HEK293 (cell line): ENCODE data around the gene NDUFB10.

Source experiments
- KLF1 ChIP-seq: fragments of 450-650 bp; formaldehyde crosslinking; IDR thresholded peaks from 2 replicates; pipeline ENCODE4 v1.5.1; 2016; ENCODE audit warnings: missing biosample characterization, missing genetic modification characterization
- KLF16 ChIP-seq: fragments of 450-650 bp; formaldehyde crosslinking; IDR thresholded peaks from 2 replicates; pipeline ENCODE4 v1.5.1; 2017; ENCODE audit warnings: missing biosample characterization, missing genetic modification characterization
- MZF1 ChIP-seq: fragments of 450-650 bp; formaldehyde crosslinking; IDR thresholded peaks from 2 replicates; pipeline ENCODE4 v1.5.1; 2017; ENCODE audit warnings: missing biosample characterization, missing genetic modification characterization, borderline replicate concordance
- OVOL3 ChIP-seq: fragments of 450-650 bp; formaldehyde crosslinking; IDR thresholded peaks from 2 replicates; pipeline ENCODE4 v1.5.1; 2016; ENCODE audit warnings: missing biosample characterization, missing genetic modification characterization
- PBX3 ChIP-seq: sonication (generic); formaldehyde crosslinking; IDR thresholded peaks from 2 replicates; pipeline ENCODE4 v1.8.1; 2022; ENCODE audit warnings: mild to moderate bottlenecking, moderate library complexity, missing genetic modification reagents
- PRDM10 ChIP-seq: fragments of 450-650 bp; formaldehyde crosslinking; IDR thresholded peaks from 2 replicates; pipeline ENCODE4 v1.5.1; 2016; ENCODE audit warnings: missing biosample characterization, missing genetic modification characterization
- REPIN1 ChIP-seq: fragments of 450-650 bp; formaldehyde crosslinking; IDR thresholded peaks from 2 replicates; pipeline ENCODE4 v1.5.1; 2017; ENCODE audit warnings: missing biosample characterization, missing genetic modification characterization, low read depth
- SCRT2 ChIP-seq: fragments of 450-650 bp; formaldehyde crosslinking; IDR thresholded peaks from 2 replicates; pipeline ENCODE4 v1.5.1; 2016; ENCODE audit warnings: missing biosample characterization, missing genetic modification characterization
- TCF7L2 ChIP-seq: IDR thresholded peaks from 2 replicates; pipeline ENCODE4 v1.6.1; 2011; ENCODE audit warnings: low read depth, mild to moderate bottlenecking, inconsistent platforms, low read length, moderate library complexity, borderline replicate concordance
- YY1 ChIP-seq: fragments of 450-650 bp; formaldehyde crosslinking; IDR thresholded peaks from 2 replicates; pipeline ENCODE4 v1.5.1; 2018; ENCODE audit warnings: missing biosample characterization, missing genetic modification characterization
- ZBTB10 ChIP-seq: fragments of 450-650 bp; formaldehyde crosslinking; IDR thresholded peaks from 2 replicates; pipeline ENCODE4 v1.5.1; 2016; ENCODE audit warnings: missing biosample characterization, missing genetic modification characterization
- ZEB2 ChIP-seq: fragments of 450-650 bp; formaldehyde crosslinking; IDR thresholded peaks from 2 replicates; pipeline ENCODE4 v1.5.1; 2016; ENCODE audit warnings: missing biosample characterization, missing genetic modification characterization
- ZNF114 ChIP-seq: fragments of 450-650 bp; formaldehyde crosslinking; IDR thresholded peaks from 2 replicates; pipeline ENCODE4 v1.5.0; 2017; ENCODE audit warnings: missing biosample characterization, missing genetic modification characterization
- ZNF157 ChIP-seq: fragments of 450-650 bp; formaldehyde crosslinking; IDR thresholded peaks from 2 replicates; pipeline ENCODE4 v1.5.1; 2016; ENCODE audit warnings: missing biosample characterization, missing genetic modification characterization
- ZNF24 ChIP-seq: fragments of 450-650 bp; formaldehyde crosslinking; IDR thresholded peaks from 2 replicates; pipeline ENCODE4 v1.5.1; 2016; ENCODE audit warnings: missing biosample characterization, missing genetic modification characterization
- ZNF266 ChIP-seq: fragments of 450-650 bp; formaldehyde crosslinking; IDR thresholded peaks from 2 replicates; pipeline ENCODE4 v1.5.1; 2016; ENCODE audit warnings: missing biosample characterization, missing genetic modification characterization, low read depth
- ZNF302 ChIP-seq: fragments of 450-650 bp; formaldehyde crosslinking; IDR thresholded peaks from 2 replicates; pipeline ENCODE4 v1.5.1; 2016; ENCODE audit warnings: missing biosample characterization, missing genetic modification characterization, low read depth
- ZNF366 ChIP-seq: fragments of 450-650 bp; formaldehyde crosslinking; conservative IDR thresholded peaks from 2 replicates; pipeline ENCODE4 v1.5.1; 2016; ENCODE audit warnings: missing biosample characterization, missing genetic modification characterization
- ZNF549 ChIP-seq: fragments of 450-650 bp; IDR thresholded peaks from 2 replicates; pipeline ENCODE4 v1.5.1; 2018; ENCODE audit warnings: missing biosample characterization, missing genetic modification characterization, mild to moderate bottlenecking, inconsistent platforms, moderate library complexity
- ZNF561 ChIP-seq: fragments of 450-650 bp; IDR thresholded peaks from 2 replicates; pipeline ENCODE4 v1.5.1; 2018; ENCODE audit warnings: missing biosample characterization, missing genetic modification characterization, borderline replicate concordance
- ZNF571 ChIP-seq: fragments of 450-650 bp; formaldehyde crosslinking; IDR thresholded peaks from 2 replicates; pipeline ENCODE4 v1.5.0; 2017; ENCODE audit warnings: missing biosample characterization, missing genetic modification characterization
- ZNF626 ChIP-seq: fragments of 450-650 bp; sonication (Bioruptor Pico); formaldehyde crosslinking; IDR thresholded peaks from 2 replicates; pipeline ENCODE4 v1.5.1; 2018; ENCODE audit warnings: missing biosample characterization, missing genetic modification characterization, inconsistent platforms
- ZNF707 ChIP-seq: fragments of 450-650 bp; formaldehyde crosslinking; IDR thresholded peaks from 2 replicates; pipeline ENCODE4 v1.5.1; 2016; ENCODE audit warnings: missing biosample characterization, missing genetic modification characterization
- ZNF776 ChIP-seq: fragments of 450-650 bp; formaldehyde crosslinking; IDR thresholded peaks from 2 replicates; pipeline ENCODE4 v1.5.0; 2017; ENCODE audit warnings: missing biosample characterization, missing genetic modification characterization, borderline replicate concordance
- ZNF777 ChIP-seq: fragments of 450-650 bp; formaldehyde crosslinking; IDR thresholded peaks from 2 replicates; pipeline ENCODE4 v1.5.1; 2017; ENCODE audit warnings: missing biosample characterization, missing genetic modification characterization, borderline replicate concordance
- ZSCAN16 ChIP-seq: fragments of 450-650 bp; formaldehyde crosslinking; IDR thresholded peaks from 2 replicates; pipeline ENCODE4 v1.5.1; 2016; ENCODE audit warnings: missing biosample characterization, missing genetic modification characterization
- TF ChIP-seq, protein P1 (sequence below): fragments of 450-650 bp; formaldehyde crosslinking; IDR thresholded peaks from 2 replicates; pipeline ENCODE4 v1.5.1; 2016; ENCODE audit warnings: missing biosample characterization, missing genetic modification characterization, borderline replicate concordance

NDUFB10 gene

DNA sequence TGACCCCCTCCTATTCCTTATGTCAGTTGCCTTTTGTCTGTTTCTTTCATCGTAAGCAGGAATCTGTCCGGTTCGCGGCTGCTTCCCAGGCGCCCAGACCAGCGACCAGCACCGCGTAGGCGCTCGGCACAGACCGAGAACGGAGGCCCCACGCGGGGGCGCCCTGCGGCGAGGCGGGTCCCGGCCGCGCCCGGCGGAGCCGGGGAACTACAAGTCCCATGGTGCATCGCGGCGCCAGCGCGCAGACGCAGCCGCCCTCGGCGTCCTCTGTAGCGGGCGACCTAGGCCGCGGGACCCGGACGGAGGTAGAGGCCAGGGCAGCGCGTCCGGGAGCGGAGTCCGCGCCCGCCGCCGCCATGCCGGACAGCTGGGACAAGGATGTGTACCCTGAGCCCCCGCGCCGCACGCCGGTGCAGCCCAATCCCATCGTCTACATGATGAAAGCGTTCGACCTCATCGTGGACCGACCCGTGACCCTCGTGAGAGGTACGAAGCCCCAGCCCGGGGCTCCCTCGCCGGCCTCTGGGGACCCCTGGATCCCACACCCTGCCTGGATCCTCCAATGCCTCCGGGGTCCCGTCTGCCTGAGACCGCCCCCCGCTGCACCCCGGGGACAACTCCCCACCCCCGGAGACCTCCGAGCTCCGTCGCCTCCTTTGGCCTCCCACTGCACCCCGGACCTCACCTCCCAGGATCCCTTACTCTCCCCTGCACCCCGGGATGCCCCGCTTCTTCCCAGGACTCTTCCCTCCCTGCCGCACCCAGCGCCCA, at the start of gene NDUFB10 (continued):
- no peak for TF ChIP-seq ZNF157 (tag by site-specific recombination)
- TF ChIP-seq ZNF571: no peak
- no peak for TF ChIP-seq PRDM10 (tag by site-specific recombination)
- TF ChIP-seq ZNF24: 0 out of 2 replicates have a peak, but pooled peaks have one; percentile 29
- TF ChIP-seq ZNF777: no peak
- TF ChIP-seq YY1 (tag by site-specific recombination): peak; percentile 79
- TF ChIP-seq ZNF626 (tag by site-specific recombination): no peak
- no peak; the same call in 1 of the 2 replicates for TF ChIP-seq PBX3 (CRISPR knock-in tag)
- no peak for TF ChIP-seq ZNF707 (tag by site-specific recombination)
- TF ChIP-seq ZNF266 (tag by site-specific recombination): no peak
- TF ChIP-seq KLF16 (tag by site-specific recombination): peak; percentile 59; the same call in 1 of the 2 replicates
- TF ChIP-seq, protein P1, sequence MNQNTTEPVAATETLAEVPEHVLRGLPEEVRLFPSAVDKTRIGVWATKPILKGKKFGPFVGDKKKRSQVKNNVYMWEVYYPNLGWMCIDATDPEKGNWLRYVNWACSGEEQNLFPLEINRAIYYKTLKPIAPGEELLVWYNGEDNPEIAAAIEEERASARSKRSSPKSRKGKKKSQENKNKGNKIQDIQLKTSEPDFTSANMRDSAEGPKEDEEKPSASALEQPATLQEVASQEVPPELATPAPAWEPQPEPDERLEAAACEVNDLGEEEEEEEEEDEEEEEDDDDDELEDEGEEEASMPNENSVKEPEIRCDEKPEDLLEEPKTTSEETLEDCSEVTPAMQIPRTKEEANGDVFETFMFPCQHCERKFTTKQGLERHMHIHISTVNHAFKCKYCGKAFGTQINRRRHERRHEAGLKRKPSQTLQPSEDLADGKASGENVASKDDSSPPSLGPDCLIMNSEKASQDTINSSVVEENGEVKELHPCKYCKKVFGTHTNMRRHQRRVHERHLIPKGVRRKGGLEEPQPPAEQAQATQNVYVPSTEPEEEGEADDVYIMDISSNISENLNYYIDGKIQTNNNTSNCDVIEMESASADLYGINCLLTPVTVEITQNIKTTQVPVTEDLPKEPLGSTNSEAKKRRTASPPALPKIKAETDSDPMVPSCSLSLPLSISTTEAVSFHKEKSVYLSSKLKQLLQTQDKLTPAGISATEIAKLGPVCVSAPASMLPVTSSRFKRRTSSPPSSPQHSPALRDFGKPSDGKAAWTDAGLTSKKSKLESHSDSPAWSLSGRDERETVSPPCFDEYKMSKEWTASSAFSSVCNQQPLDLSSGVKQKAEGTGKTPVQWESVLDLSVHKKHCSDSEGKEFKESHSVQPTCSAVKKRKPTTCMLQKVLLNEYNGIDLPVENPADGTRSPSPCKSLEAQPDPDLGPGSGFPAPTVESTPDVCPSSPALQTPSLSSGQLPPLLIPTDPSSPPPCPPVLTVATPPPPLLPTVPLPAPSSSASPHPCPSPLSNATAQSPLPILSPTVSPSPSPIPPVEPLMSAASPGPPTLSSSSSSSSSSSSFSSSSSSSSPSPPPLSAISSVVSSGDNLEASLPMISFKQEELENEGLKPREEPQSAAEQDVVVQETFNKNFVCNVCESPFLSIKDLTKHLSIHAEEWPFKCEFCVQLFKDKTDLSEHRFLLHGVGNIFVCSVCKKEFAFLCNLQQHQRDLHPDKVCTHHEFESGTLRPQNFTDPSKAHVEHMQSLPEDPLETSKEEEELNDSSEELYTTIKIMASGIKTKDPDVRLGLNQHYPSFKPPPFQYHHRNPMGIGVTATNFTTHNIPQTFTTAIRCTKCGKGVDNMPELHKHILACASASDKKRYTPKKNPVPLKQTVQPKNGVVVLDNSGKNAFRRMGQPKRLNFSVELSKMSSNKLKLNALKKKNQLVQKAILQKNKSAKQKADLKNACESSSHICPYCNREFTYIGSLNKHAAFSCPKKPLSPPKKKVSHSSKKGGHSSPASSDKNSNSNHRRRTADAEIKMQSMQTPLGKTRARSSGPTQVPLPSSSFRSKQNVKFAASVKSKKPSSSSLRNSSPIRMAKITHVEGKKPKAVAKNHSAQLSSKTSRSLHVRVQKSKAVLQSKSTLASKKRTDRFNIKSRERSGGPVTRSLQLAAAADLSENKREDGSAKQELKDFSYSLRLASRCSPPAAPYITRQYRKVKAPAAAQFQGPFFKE: no peak
- no peak for TF ChIP-seq ZNF549 (tag by site-specific recombination)
- no peak for TF ChIP-seq SCRT2 (tag by site-specific recombination)
- TF ChIP-seq ZSCAN16: no peak
- no peak for TF ChIP-seq ZNF776 (tag by site-specific recombination)
- TF ChIP-seq MZF1 (tag by site-specific recombination): no peak
- TF ChIP-seq OVOL3 (tag by site-specific recombination): 0 out of 2 replicates have a peak, but pooled peaks have one; percentile 35
- peak; percentile 68 for TF ChIP-seq ZBTB10 (tag by site-specific recombination)
- TF ChIP-seq ZNF114 (tag by site-specific recombination): no peak
- no peak for TF ChIP-seq TCF7L2
- no peak for TF ChIP-seq REPIN1 (tag by site-specific recombination)
- TF ChIP-seq KLF1: no peak
- peak; percentile 63 for TF ChIP-seq ZNF561 (tag by site-specific recombination)
- TF ChIP-seq ZEB2 (tag by site-specific recombination): peak; percentile 55
- no peak for TF ChIP-seq ZNF302 (tag by site-specific recombination)
- no peak for TF ChIP-seq ZNF366 (tag by site-specific recombination)
